ENCODE measurements around the gene IFITM10.
A peak's percentile ranks its signal among the peaks of the same experiment; 100 is the strongest.

IFITM10 gene

GRCh38 chr11:1767399-1768140 is 17.2 kb upstream of the IFITM10 start:
- H3K4me1 ChIP-seq (ENCODE audit: low read length) = peaks cover 20% of the 10 kb centered on the region
- TF ChIP-seq CTCF (IDR thresholded peaks at IDR 0.05; ENCODE audit: low read depth, low read length) (no peak), EZH2phosphoT487 (IDR thresholded peaks at IDR 0.05; ENCODE audit: low read depth) (no peak)
- H3K4me2 ChIP-seq (ENCODE audit: low read length) = peak overlapping the region; percentile 64
- no peaks in the 10 kb centered on the region for H4K20me1 ChIP-seq (ENCODE audit: insufficient read depth, low read length)
- no peaks in the 10 kb centered on the region for H3K9me3 ChIP-seq (ENCODE audit: insufficient read depth, low read length)
- 0 out of 2 replicates have a peak overlapping the region, but pooled peaks have one; percentile 37 for H3K4me3 ChIP-seq (ENCODE audit: low read length)
- H3K9ac ChIP-seq (ENCODE audit: low read length) = no peak overlapping the region
- no peaks in the 10 kb centered on the region for H3K36me3 ChIP-seq (replicated peaks; ENCODE audit: low read depth, low read length)
- peaks cover 11% of the 10 kb centered on the region for H3K79me2 ChIP-seq (ENCODE audit: low read length)
- H3K27ac ChIP-seq (ENCODE audit: low read length) = no peak overlapping the region
- peak overlapping the region; percentile 65 for H2AFZ ChIP-seq (ENCODE audit: low read depth, low read length)
- peaks cover 9% of the 10 kb centered on the region; the same call in 1 of the 2 replicates for H3K27me3 ChIP-seq (ENCODE audit: low read depth, low read length)

- Histone ChIP-seq H2AFZ (ENCODE audit: low read depth, low read length) (no peak overlapping the region), H3K4me3 (ENCODE audit: low read length) (no peak overlapping the region), H3K4me1 (ENCODE audit: low read length) (peaks cover 19% of the 10 kb centered on the region), H4K20me1 (ENCODE audit: insufficient read depth, low read length) (no peaks in the 10 kb centered on the region), H3K36me3 (replicated peaks; ENCODE audit: low read depth, low read length) (no peaks in the 10 kb centered on the region), H3K79me2 (ENCODE audit: low read length) (peaks cover 11% of the 10 kb centered on the region), H3K9me3 (ENCODE audit: insufficient read depth, low read length) (no peaks in the 10 kb centered on the region), H3K9ac (ENCODE audit: low read length) (no peak overlapping the region), H3K27me3 (ENCODE audit: low read depth, low read length) (peaks cover 4% of the 10 kb centered on the region; the same call in 1 of the 2 replicates), H3K4me2 (ENCODE audit: low read length) (no peak overlapping the region), H3K27ac (ENCODE audit: low read length) (no peak overlapping the region)
- TF ChIP-seq EZH2phosphoT487 (IDR thresholded peaks at IDR 0.05; ENCODE audit: low read depth) = no peak
- no peak for TF ChIP-seq CTCF (IDR thresholded peaks at IDR 0.05; ENCODE audit: low read depth, low read length)
Measured at GRCh38 chr11:1766719-1767398, 16.5 kb upstream of the IFITM10 start.

GRCh38 chr11:1765871-1766718 is 15.7 kb upstream of the IFITM10 start:
- Histone ChIP-seq H3K27ac (ENCODE audit: low read length) (no peak overlapping the region), H3K79me2 (ENCODE audit: low read length) (peaks cover 11% of the 10 kb centered on the region), H3K9me3 (ENCODE audit: insufficient read depth, low read length) (no peaks in the 10 kb centered on the region), H3K4me1 (ENCODE audit: low read length) (peaks cover 19% of the 10 kb centered on the region), H3K27me3 (ENCODE audit: low read depth, low read length) (peaks cover 4% of the 10 kb centered on the region; the same call in 1 of the 2 replicates), H4K20me1 (ENCODE audit: insufficient read depth, low read length) (no peaks in the 10 kb centered on the region), H3K4me2 (ENCODE audit: low read length) (no peak overlapping the region), H3K9ac (ENCODE audit: low read length) (no peak overlapping the region), H3K36me3 (replicated peaks; ENCODE audit: low read depth, low read length) (no peaks in the 10 kb centered on the region), H2AFZ (ENCODE audit: low read depth, low read length) (no peak overlapping the region), H3K4me3 (ENCODE audit: low read length) (no peak overlapping the region)
- TF ChIP-seq EZH2phosphoT487 (IDR thresholded peaks at IDR 0.05; ENCODE audit: low read depth) (no peak), CTCF (IDR thresholded peaks at IDR 0.05; ENCODE audit: low read depth, low read length) (0 out of 2 replicates have a peak, but pooled peaks have one; percentile 6)

Measured in OCI-LY3 (cell line).